IMR-90 (cell line): ENCODE data around the gene MS4A18. TPM values are rescaled to one million over a fixed set of nuclear protein-coding genes. Genes with fewer than 3 reads are reported as not detected.

Experiments used
- ATAC-seq: fragments of 200-7000 bp; cut with Tn5 transposase; 2 replicates; pipeline ENCODE4 v1.9.1; 2020; ENCODE audit warnings: low read depth, mild to moderate bottlenecking, moderate library complexity
- BruUV-seq: library from RNA; stranded (reverse); fragments of 400-500 nt; replicated peaks from 2 replicates; lab custom pipeline; 2021; lab: Mats Ljungman, UMichigan
- CTCF ChIA-PET: fragments of 300-600 bp; formaldehyde crosslinking; extraction: SDS; loops from one replicate; lab custom pipeline; 2021; ENCODE audit warnings: antibody characterized with exemption; lab: Yijun Ruan, JAX
- POLR2A ChIA-PET: fragments of 300-600 bp; sonication (Branson Sonifier 250); formaldehyde crosslinking; loops from one replicate; lab custom pipeline; 2022; ENCODE audit warnings: antibody characterized with exemption; ENCODE audit not compliant: unreplicated experiment; lab: Charles Lee
- DNase-seq: peaks from one replicate; pipeline ENCODE4 v3.0.0; 2013
- H2AFZ ChIP-seq: replicated peaks from 2 replicates; pipeline ENCODE3; 2013; ENCODE audit warnings: low read length, mild to moderate bottlenecking; ENCODE audit not compliant: poor library complexity
- H2AK5ac ChIP-seq: 2 replicates; pipeline ENCODE4 v1.6.1; 2013; ENCODE audit warnings: low read depth, low read length, inconsistent platforms
- H2AK9ac ChIP-seq: replicated peaks from 2 replicates; pipeline ENCODE3; 2013; ENCODE audit warnings: mild to moderate bottlenecking, low read depth, low read length, moderate library complexity; ENCODE audit not compliant: poor library complexity
- H2BK120ac ChIP-seq: 2 replicates; pipeline ENCODE4 v1.6.1; 2013; ENCODE audit warnings: low read depth, low read length, inconsistent platforms
- H2BK15ac ChIP-seq: 3 replicates; pipeline ENCODE4 v1.6.1; 2013; ENCODE audit warnings: low read depth, low read length, inconsistent platforms
- H2BK20ac ChIP-seq: 2 replicates; pipeline ENCODE4 v1.6.1; 2013; ENCODE audit warnings: low read depth, mild to moderate bottlenecking, inconsistent platforms, low read length, moderate library complexity
- H2BK5ac ChIP-seq: 2 replicates; pipeline ENCODE4 v1.6.1; 2013; ENCODE audit warnings: mild to moderate bottlenecking, low read depth, low read length, inconsistent platforms; ENCODE audit not compliant: poor library complexity, severe bottlenecking
- H3K14ac ChIP-seq: replicated peaks from 2 replicates; pipeline ENCODE4 v1.6.1; 2013; ENCODE audit warnings: low read depth, low read length, inconsistent platforms
- H3K18ac ChIP-seq: 2 replicates; pipeline ENCODE4 v1.6.1; 2013; ENCODE audit warnings: low read depth, low read length, control low read depth
- H3K23ac ChIP-seq: 2 replicates; pipeline ENCODE4 v1.6.1; 2013; ENCODE audit warnings: low read depth, low read length, inconsistent platforms
- H3K27ac ChIP-seq: 2 replicates; pipeline ENCODE4 v1.5.1; 2013; ENCODE audit warnings: mild to moderate bottlenecking, control low read depth, low read length; ENCODE audit not compliant: insufficient read depth
- H3K27me3 ChIP-seq: 2 replicates; pipeline ENCODE4 v1.6.1; 2013; ENCODE audit warnings: low read length; ENCODE audit not compliant: control insufficient read depth, insufficient read depth
- H3K36me3 ChIP-seq: 2 replicates; pipeline ENCODE4 v1.6.1; 2013; ENCODE audit warnings: low read length, mixed read lengths; ENCODE audit not compliant: control insufficient read depth, insufficient read depth
- H3K4ac ChIP-seq: 2 replicates; pipeline ENCODE4 v1.6.1; 2013; ENCODE audit warnings: low read depth, low read length, inconsistent platforms
- H3K4me1 ChIP-seq: 2 replicates; pipeline ENCODE4 v1.6.1; 2013; ENCODE audit warnings: low read length, mixed read lengths; ENCODE audit not compliant: control insufficient read depth, insufficient read depth
- H3K4me2 ChIP-seq: 2 replicates; pipeline ENCODE4 v1.6.1; 2013; ENCODE audit warnings: low read depth, mild to moderate bottlenecking, control low read depth, low read length, moderate library complexity
- H3K4me3 ChIP-seq: 2 replicates; pipeline ENCODE4 v1.5.1; 2013; ENCODE audit warnings: low read depth, mild to moderate bottlenecking, control low read depth, low read length, moderate library complexity; ENCODE audit not compliant: insufficient read depth
- H3K56ac ChIP-seq: 2 replicates; pipeline ENCODE4 v1.6.1; 2013; ENCODE audit warnings: low read length, inconsistent platforms; ENCODE audit not compliant: insufficient read depth; ENCODE audit errors: extremely low read depth
- H3K79me1 ChIP-seq, 2 experiments: 2 replicates each; pipeline ENCODE4 v1.6.1; 2013; ENCODE audit warnings: low read length in 2 of 2, inconsistent platforms in 1 of 2, low read depth in 1 of 2
- H3K9ac ChIP-seq: 2 replicates; pipeline ENCODE4 v1.6.1; 2013; ENCODE audit warnings: low read depth, low read length, control low read depth
- H3K9me1 ChIP-seq: 2 replicates; pipeline ENCODE4 v1.6.1; 2013; ENCODE audit warnings: low read length, inconsistent platforms; ENCODE audit not compliant: insufficient read depth
- H3K9me3 ChIP-seq: 2 replicates; pipeline ENCODE4 v1.6.1; 2013; ENCODE audit warnings: low read length; ENCODE audit not compliant: control insufficient read depth, insufficient read depth
- H4K20me1 ChIP-seq: 2 replicates; pipeline ENCODE4 v1.6.1; 2013; ENCODE audit warnings: low read length, inconsistent platforms; ENCODE audit not compliant: insufficient read depth
- H4K5ac ChIP-seq: 2 replicates; pipeline ENCODE4 v1.6.1; 2013; ENCODE audit warnings: mild to moderate bottlenecking, low read depth, low read length, control low read depth
- H4K8ac ChIP-seq, 2 experiments: 2 replicates each; pipeline ENCODE4 v1.6.1; 2013; ENCODE audit warnings: low read depth in 2 of 2, low read length in 2 of 2, control low read depth in 1 of 2, inconsistent platforms in 1 of 2
- H4K91ac ChIP-seq: 2 replicates; pipeline ENCODE4 v1.6.1; 2013; ENCODE audit warnings: low read depth, low read length, inconsistent platforms; ENCODE audit not compliant: insufficient read depth
- BHLHE40 ChIP-seq: fragments of 150-350 bp; IDR thresholded peaks from 2 replicates; pipeline ENCODE4 v1.6.1; 2016; ENCODE audit warnings: mild to moderate bottlenecking, low read depth, low read length
- CEBPB ChIP-seq: IDR thresholded peaks from 2 replicates; pipeline ENCODE4 v1.6.1; 2012; ENCODE audit warnings: low read depth, low read length, improper control_type of control experiment
- POLR2A ChIP-seq: IDR thresholded peaks from 2 replicates; pipeline ENCODE4 v1.6.1; 2012; ENCODE audit warnings: mild to moderate bottlenecking, low read depth, low read length
- RAD21 ChIP-seq: IDR thresholded peaks from 2 replicates; pipeline ENCODE4 v1.6.1; 2012; ENCODE audit warnings: low read length, improper control_type of control experiment
- USF2 ChIP-seq: fragments of 150-350 bp; IDR thresholded peaks from 2 replicates; pipeline ENCODE4 v1.6.1; 2017; ENCODE audit warnings: mild to moderate bottlenecking, antibody characterized with exemption, low read length, low read depth
- WGBS, 2 experiments: methylation state at CpG; one replicate each; pipeline versions ENCODE4 v1.1.5 to v1.1.7; 2013; ENCODE audit warnings: missing lambda C conversion rate in 2 of 2; ENCODE audit not compliant: insufficient read length in 1 of 2; ENCODE audit errors: extremely low coverage in 2 of 2; 5-methylcytosine and 5-hydroxymethylcytosine counted together
- dilution Hi-C: fragments of 300-500 bp; cut with HindIII; formaldehyde crosslinking; loops from one replicate; pipeline ENCODE4 v1.14.3; 2018; ENCODE audit warnings: low sequenced_read_pairs; ENCODE audit not compliant: unreplicated experiment
- in situ Hi-C: fragments of 300-500 bp; cut with MboI; formaldehyde crosslinking; loops from 3 replicates; pipeline ENCODE4 v1.14.3; 2019; ENCODE audit warnings: low sequenced_read_pairs, inconsistent platforms, mixed read lengths
- intact Hi-C: fragments of 100-400 bp; cut with micrococcal nuclease; formaldehyde crosslinking; loops from 2 replicates; pipeline ENCODE4 v1.10.0; 2022
- polyA plus RNA-seq, 3 experiments: library from polyadenylated mRNA; depleted of rRNA; stranded (reverse); fragments of >200 nt; gene quantifications; 2 replicates each; pipeline ENCODE4 v1.2.3, GENCODE V29; 2012; ENCODE audit warnings: low replicate concordance in 1 of 3
- total RNA-seq: library from RNA; depleted of rRNA; stranded (reverse); fragments of >200 nt; gene quantifications from 2 replicates; pipeline ENCODE4 v1.2.3, GENCODE V29; 2012

The MS4A18 gene
- total and polyA plus RNA-seq, 2 of the 4 experiments (the other 2 are of a cell fraction), result not detected

- CTCF ChIA-PET, result no interaction called here
- 0% methylated on average over 1 of the region's 2 CpGs; no CpG with 5 or more reads in 1 of the 2 experiments for WGBS, 2 experiments
- in situ Hi-C loops, result no loop called here
Measured at GRCh38 chr11:60699284-60699691, 25.2 kb upstream of the MS4A18 start, which contains the start of gene MS4A8. TSS of gene MS4A8 (plus strand) at chr11:60699612. CDS start at chr11:60700861, 1,249 bp downstream.

More at GRCh38 chr11:60699284-60699691, 25.2 kb upstream of the MS4A18 start, which contains the start of gene MS4A8:
- no peak within 1 kb of the TSS for H2BK5ac ChIP-seq
- H3K36me3 ChIP-seq, result no peaks in the 10 kb centered on the region
- H4K91ac ChIP-seq, result no peak within 1 kb of the TSS
- H2BK20ac ChIP-seq, result no peak within 1 kb of the TSS
- intact Hi-C loops (no loop called here), dilution Hi-C loops (no loop called here)
- H3K4ac ChIP-seq, result no peak within 1 kb of the TSS
- H4K20me1 ChIP-seq, result no peaks in the 10 kb centered on the region
- H3K4me1 ChIP-seq, result no peaks in the 10 kb centered on the region
- no peak within 1 kb of the TSS for H3K56ac ChIP-seq
- no peak within 1 kb of the TSS for H4K5ac ChIP-seq
- H3K4me2 ChIP-seq, result no peak within 1 kb of the TSS
- ATAC-seq (no peak), DNase-seq (no peak)
- no peak within 1 kb of the TSS for H3K4me3 ChIP-seq
- no peak within 1 kb of the TSS for H3K9ac ChIP-seq
- H3K27me3 ChIP-seq, result no peaks in the 10 kb centered on the region
- no peak within 1 kb of the TSS for H2AK9ac ChIP-seq
- no peak within 1 kb of the TSS for H2AFZ ChIP-seq
- H3K9me3 ChIP-seq, result no peaks in the 10 kb centered on the region
- no peaks in the 10 kb centered on the region for H3K79me1 ChIP-seq
- no peak within 1 kb of the TSS for H3K27ac ChIP-seq
- H3K18ac ChIP-seq, result no peak within 1 kb of the TSS
- H3K14ac ChIP-seq, result no peak within 1 kb of the TSS
- no peaks in the 10 kb centered on the region for H3K9me1 ChIP-seq
- POLR2A ChIA-PET, result no interaction called here
- no peak within 1 kb of the TSS for H2AK5ac ChIP-seq
- no peak within 1 kb of the TSS for H4K8ac ChIP-seq
- H2BK120ac ChIP-seq, result no peak within 1 kb of the TSS
- BruUV-seq, result no TSS peak
- no peak within 1 kb of the TSS for H3K23ac ChIP-seq
- no peak for TF ChIP-seq BHLHE40
- no peak for TF ChIP-seq POLR2A
- no peak for TF ChIP-seq USF2
- TF ChIP-seq RAD21, result no peak
- TF ChIP-seq CEBPB, result no peak
- no peak within 1 kb of the TSS for H2BK15ac ChIP-seq
